NCI-H748 (cell line): ENCODE measurements around the gene NEK9.

Source experiments
- DNase-seq: peaks from one replicate; lab custom pipeline; 2025; ENCODE audit not compliant: unreplicated experiment; lab: John Stamatoyannopoulos, UW

NEK9 gene

GRCh38 chr14:75042035-75042434 is 84.8 kb downstream of the NEK9 start:
- no peak for DNase-seq

GRCh38 chr14:75041613-75042012 is 85.2 kb downstream of the NEK9 start:
- DNase-seq: no peak

GRCh38 chr14:75040959-75041358 is 85.9 kb downstream of the NEK9 start:
- no peak for DNase-seq

GRCh38 chr14:75040507-75040906 is 86.3 kb downstream of the NEK9 start:
- no peak for DNase-seq

GRCh38 chr14:75032939-75033338 is 93.9 kb downstream of the NEK9 start:
- no peak for DNase-seq

- no peak for DNase-seq
Observed at GRCh38 chr14:75030147-75030546, 96.7 kb downstream of the NEK9 start.
